Measurements from ENCODE around the gene RXRA. TPM values are rescaled to one million over a fixed set of nuclear protein-coding genes. Genes with fewer than 3 reads are reported as not detected.

Gene RXRA
- total RNA-seq, 1 experiment from 2014 or later, result 31.6 TPM

GRCh38 chr9:134297083-134297410 lies 29.2 kb upstream of the RXRA start:
- BruUV-seq (replicated peaks), result no TSS peak
- H3K36me3 ChIP-seq (ENCODE audit: control insufficient read depth, insufficient read depth, low read length), result no peaks in the 10 kb centered on the region
- H3K9me3 ChIP-seq (ENCODE audit: control insufficient read depth, insufficient read depth, low read depth, low read length), result no peaks in the 10 kb centered on the region
- H3K27me3 ChIP-seq (ENCODE audit: control insufficient read depth, insufficient read depth, low read length), result no peaks in the 10 kb centered on the region
- H3K4me1 ChIP-seq (ENCODE audit: control insufficient read depth, insufficient read depth, low read length), result no peaks in the 10 kb centered on the region
- ChIA-PET CTCF (no interaction called here), POLR2A (interaction anchor here (0.7 kb wide), 1 partner anchor 12 kb away, joined by 3 read pairs; no protein-coding TSS in a partner anchor)
- DNase-seq (ENCODE audit: low read depth, low spot score) (no peak), ATAC-seq (no peak)
- no peak overlapping the region for H3K4me3 ChIP-seq (ENCODE audit: low read depth in 2 of 2, low read length in 2 of 2)
- intact Hi-C loops (cut with micrococcal nuclease; ENCODE audit: unreplicated experiment) (no loop called here), in situ Hi-C loops (cut with HindIII; ENCODE audit: low pct_unique_long_range_greater_than_20kb, low sequenced_read_pairs) (no loop called here)
- TF ChIP-seq TCF7L2 (IDR thresholded peaks at IDR 0.05; ENCODE audit: low read depth, low read length) (no peak), CTCF (IDR thresholded peaks at IDR 0.05) (no peak), SIN3A (IDR thresholded peaks at IDR 0.05; ENCODE audit: borderline replicate concordance, insufficient read depth, low read depth, low read length) (no peak), POLR2AphosphoS5 (IDR thresholded peaks at IDR 0.05; ENCODE audit: low read depth, low read length) (no peak)
- TF ChIP-seq, protein P1, sequence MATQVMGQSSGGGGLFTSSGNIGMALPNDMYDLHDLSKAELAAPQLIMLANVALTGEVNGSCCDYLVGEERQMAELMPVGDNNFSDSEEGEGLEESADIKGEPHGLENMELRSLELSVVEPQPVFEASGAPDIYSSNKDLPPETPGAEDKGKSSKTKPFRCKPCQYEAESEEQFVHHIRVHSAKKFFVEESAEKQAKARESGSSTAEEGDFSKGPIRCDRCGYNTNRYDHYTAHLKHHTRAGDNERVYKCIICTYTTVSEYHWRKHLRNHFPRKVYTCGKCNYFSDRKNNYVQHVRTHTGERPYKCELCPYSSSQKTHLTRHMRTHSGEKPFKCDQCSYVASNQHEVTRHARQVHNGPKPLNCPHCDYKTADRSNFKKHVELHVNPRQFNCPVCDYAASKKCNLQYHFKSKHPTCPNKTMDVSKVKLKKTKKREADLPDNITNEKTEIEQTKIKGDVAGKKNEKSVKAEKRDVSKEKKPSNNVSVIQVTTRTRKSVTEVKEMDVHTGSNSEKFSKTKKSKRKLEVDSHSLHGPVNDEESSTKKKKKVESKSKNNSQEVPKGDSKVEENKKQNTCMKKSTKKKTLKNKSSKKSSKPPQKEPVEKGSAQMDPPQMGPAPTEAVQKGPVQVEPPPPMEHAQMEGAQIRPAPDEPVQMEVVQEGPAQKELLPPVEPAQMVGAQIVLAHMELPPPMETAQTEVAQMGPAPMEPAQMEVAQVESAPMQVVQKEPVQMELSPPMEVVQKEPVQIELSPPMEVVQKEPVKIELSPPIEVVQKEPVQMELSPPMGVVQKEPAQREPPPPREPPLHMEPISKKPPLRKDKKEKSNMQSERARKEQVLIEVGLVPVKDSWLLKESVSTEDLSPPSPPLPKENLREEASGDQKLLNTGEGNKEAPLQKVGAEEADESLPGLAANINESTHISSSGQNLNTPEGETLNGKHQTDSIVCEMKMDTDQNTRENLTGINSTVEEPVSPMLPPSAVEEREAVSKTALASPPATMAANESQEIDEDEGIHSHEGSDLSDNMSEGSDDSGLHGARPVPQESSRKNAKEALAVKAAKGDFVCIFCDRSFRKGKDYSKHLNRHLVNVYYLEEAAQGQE (IDR thresholded peaks at IDR 0.05; ENCODE audit: insufficient read depth in 1 of 2, low read depth in 2 of 2, low read length in 1 of 2), result no peak
- H3K27ac ChIP-seq (ENCODE audit: low read length), result no peak overlapping the region

GRCh38 chr9:134297576-134297975 lies 28.7 kb upstream of the RXRA start:
- ATAC-seq (no peak), DNase-seq (ENCODE audit: low read depth, low spot score) (no peak)
- H3K27me3 ChIP-seq (ENCODE audit: control insufficient read depth, insufficient read depth, low read length), result no peaks in the 10 kb centered on the region
- H3K4me3 ChIP-seq (ENCODE audit: low read depth in 2 of 2, low read length in 2 of 2), result no peak overlapping the region
- intact Hi-C loops (cut with micrococcal nuclease; ENCODE audit: unreplicated experiment), result no loop called here
- no peaks in the 10 kb centered on the region for H3K9me3 ChIP-seq (ENCODE audit: control insufficient read depth, insufficient read depth, low read depth, low read length)
- CTCF ChIA-PET, result no interaction called here
- no peaks in the 10 kb centered on the region for H3K36me3 ChIP-seq (ENCODE audit: control insufficient read depth, insufficient read depth, low read length)
- POLR2A ChIA-PET, result no interaction called here
- TF ChIP-seq POLR2AphosphoS5 (IDR thresholded peaks at IDR 0.05; ENCODE audit: low read depth, low read length) (no peak), TCF7L2 (IDR thresholded peaks at IDR 0.05; ENCODE audit: low read depth, low read length) (no peak), CTCF (IDR thresholded peaks at IDR 0.05) (no peak), SIN3A (IDR thresholded peaks at IDR 0.05; ENCODE audit: borderline replicate concordance, insufficient read depth, low read depth, low read length) (no peak)
- TF ChIP-seq, protein P1 (IDR thresholded peaks at IDR 0.05; ENCODE audit: insufficient read depth in 1 of 2, low read depth in 2 of 2, low read length in 1 of 2), result no peak
- BruUV-seq (replicated peaks), result no TSS peak
- H3K27ac ChIP-seq (ENCODE audit: low read length), result no peak overlapping the region
- no peaks in the 10 kb centered on the region for H3K4me1 ChIP-seq (ENCODE audit: control insufficient read depth, insufficient read depth, low read length)
- in situ Hi-C loops (cut with HindIII; ENCODE audit: low pct_unique_long_range_greater_than_20kb, low sequenced_read_pairs), result no loop called here

All from Panc1 (cell line).